Memory B cell (primary cell): Measurements from ENCODE around the gene ACTL8.

Experiments used
- ATAC-seq: fragments of 150-1000 bp; cut with Tn5 transposase; 2 replicates; pipeline ENCODE4 v1.10.0; 2021; ENCODE audit warnings: low read depth, mild to moderate bottlenecking, moderate library complexity
- DNase-seq, 2 donors: peaks; one replicate each; pipeline ENCODE4 v3.0.0; 2022; ENCODE audit warnings: low spot score in 2 of 2
- H3K27ac Mint-ChIP-seq: one replicate; pipeline ENCODE4 v1.8.0; 2022; ENCODE audit warnings: mild to moderate bottlenecking, moderate library complexity, mixed read lengths
- H3K27me3 Mint-ChIP-seq: one replicate; pipeline ENCODE4 v1.8.0; 2022; ENCODE audit warnings: mixed read lengths
- H3K36me3 Mint-ChIP-seq: one replicate; pipeline ENCODE4 v1.8.0; 2022; ENCODE audit warnings: mild to moderate bottlenecking, mixed read lengths
- H3K4me1 Mint-ChIP-seq: one replicate; pipeline ENCODE4 v1.8.0; 2022; ENCODE audit warnings: mixed read lengths
- H3K4me3 Mint-ChIP-seq: one replicate; pipeline ENCODE4 v1.8.0; 2022; ENCODE audit warnings: mild to moderate bottlenecking, moderate library complexity, mixed read lengths
- H3K9me3 Mint-ChIP-seq: one replicate; pipeline ENCODE4 v1.8.0; 2022; ENCODE audit warnings: mixed read lengths

ACTL8 gene, protein sequence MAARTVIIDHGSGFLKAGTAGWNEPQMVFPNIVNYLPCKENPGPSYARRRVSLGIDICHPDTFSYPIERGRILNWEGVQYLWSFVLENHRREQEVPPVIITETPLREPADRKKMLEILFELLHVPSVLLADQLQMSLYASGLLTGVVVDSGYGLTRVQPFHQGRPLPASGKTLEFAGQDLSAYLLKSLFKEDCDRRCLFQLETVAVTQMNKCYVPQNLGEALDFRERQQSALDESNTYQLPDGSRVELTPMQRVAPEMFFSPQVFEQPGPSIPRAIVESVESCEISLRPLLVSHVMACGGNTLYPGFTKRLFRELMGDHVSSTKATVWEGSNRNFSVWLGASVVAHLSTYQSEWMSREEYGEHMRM

DNA sequence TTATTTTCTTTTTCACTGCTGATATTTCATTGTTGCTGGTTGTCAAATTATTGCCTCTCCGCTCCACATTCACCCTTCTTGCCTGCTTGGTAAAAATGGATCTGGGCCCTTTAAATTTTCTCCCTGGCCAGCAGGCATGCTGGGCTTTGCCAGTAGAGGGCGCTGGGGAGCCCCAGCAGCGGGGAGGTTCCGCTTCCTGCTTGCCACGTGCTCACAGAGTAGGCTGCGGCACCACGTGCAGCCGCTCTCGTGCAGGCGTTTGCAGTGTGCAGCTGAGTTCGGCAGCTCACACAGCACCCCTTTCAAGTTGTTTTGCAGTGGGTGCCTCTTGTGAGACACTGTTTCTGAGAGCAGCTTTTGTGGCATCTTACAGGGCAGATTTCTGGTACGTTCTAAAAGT lies at the start of gene ACTL8:
Gene ACTL8, plus strand, starts transcription at position 214 of the 400 bp plus-strand sequence. CDS start 67,676 bp downstream, outside the sequence.
- DNase-seq (no peak), ATAC-seq (no peak)
- Mint-ChIP-seq H3K36me3 (peaks cover 8% of the 10 kb centered on the region), H3K4me3 (no peak within 1 kb of the TSS), H3K27ac (no peak within 1 kb of the TSS), H3K4me1 (no peaks in the 10 kb centered on the region), H3K27me3 (peaks cover 5% of the 10 kb centered on the region), H3K9me3 (peaks cover 26% of the 10 kb centered on the region)

DNA sequence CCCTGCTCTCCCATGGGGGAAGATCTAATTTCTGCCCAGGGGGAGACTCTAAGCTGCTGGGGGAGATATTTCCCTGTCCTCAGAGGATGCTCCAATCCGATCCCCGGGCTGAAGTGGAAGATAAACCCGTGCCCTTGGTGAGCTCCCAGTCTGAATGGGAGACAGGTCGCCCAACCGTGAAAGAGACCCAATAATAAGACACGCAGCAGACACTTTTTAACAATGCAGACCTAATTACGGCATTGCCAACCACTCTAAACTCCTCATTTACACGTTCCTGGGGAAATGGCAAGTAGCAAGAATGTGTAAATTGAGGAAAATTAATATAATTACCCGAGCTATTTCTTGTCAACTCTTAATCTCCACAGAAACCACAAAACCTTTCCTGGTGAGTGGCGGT lies 48.7 kb upstream of the ACTL8 start:
- no peak for ATAC-seq
- H3K27ac Mint-ChIP-seq = no peak overlapping the region
- H3K36me3 Mint-ChIP-seq = no peaks in the 10 kb centered on the region
- H3K4me1 Mint-ChIP-seq = no peaks in the 10 kb centered on the region
- DNase-seq = no peak
- peaks cover 8% of the 10 kb centered on the region for H3K27me3 Mint-ChIP-seq
- H3K9me3 Mint-ChIP-seq = no peaks in the 10 kb centered on the region
- H3K4me3 Mint-ChIP-seq = no peak overlapping the region

DNA sequence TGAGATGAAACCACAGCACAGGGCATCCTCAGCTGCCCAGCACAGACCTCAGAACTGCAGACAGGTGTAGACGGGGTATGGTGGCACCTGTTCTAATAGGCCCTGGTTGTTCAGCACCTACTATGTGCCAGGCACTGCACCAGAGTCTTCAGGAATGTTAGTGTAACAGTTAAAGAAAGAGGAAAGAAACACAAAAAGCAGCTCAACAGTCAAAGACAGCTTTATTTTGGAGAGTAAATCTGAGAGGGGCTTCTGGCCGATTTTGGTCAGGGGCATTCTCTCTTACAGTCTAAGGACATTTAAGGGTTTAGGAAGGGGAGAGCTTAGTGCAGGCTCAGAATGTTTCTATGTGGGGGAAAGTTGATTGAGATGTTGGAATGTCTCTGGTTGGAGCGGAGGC lies 45.2 kb upstream of the ACTL8 start:
- Mint-ChIP-seq H3K9me3 (no peaks in the 10 kb centered on the region), H3K4me1 (no peaks in the 10 kb centered on the region), H3K4me3 (no peak overlapping the region), H3K27ac (no peak overlapping the region), H3K27me3 (peaks cover 10% of the 10 kb centered on the region), H3K36me3 (no peaks in the 10 kb centered on the region)
- ATAC-seq (no peak), DNase-seq (no peak)

DNA sequence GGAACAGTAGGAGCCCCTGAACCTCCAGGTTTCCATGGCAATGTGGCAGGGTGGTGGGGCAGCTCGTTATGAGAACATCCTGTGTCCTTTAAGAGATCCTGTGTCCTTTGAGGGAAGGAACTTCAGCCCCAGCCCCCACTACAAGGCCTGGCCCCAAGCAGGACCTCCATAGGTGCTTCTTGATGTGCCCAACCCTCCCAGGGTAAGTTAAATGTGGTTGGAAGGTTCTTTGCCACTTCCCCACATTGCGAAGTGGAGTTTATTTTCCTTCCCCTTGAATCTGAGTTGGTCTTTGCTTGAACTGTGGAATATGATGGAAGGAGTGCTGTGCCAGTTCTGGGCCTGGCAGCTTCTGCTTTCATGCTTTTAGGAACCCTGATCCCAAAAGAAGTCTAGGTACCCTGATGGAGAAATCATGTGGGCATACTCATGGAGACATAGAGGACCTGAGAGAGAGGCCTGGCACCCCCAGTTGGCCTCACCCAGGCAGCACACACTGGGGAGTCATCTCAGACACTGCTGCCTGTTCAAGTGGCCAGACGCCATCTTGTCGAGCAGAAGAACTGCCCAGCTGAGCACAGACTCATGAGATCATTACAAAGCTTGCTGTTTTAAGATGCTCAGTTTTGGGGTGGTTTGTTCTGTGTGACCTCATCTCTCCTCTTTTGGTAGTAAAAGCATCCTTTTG lies 44.1 kb upstream of the ACTL8 start:
- Mint-ChIP-seq H3K27ac (no peak overlapping the region), H3K36me3 (no peaks in the 10 kb centered on the region), H3K4me1 (no peaks in the 10 kb centered on the region), H3K9me3 (no peaks in the 10 kb centered on the region), H3K27me3 (peaks cover 9% of the 10 kb centered on the region), H3K4me3 (no peak overlapping the region)
- no peak for DNase-seq
- ATAC-seq = no peak

DNA sequence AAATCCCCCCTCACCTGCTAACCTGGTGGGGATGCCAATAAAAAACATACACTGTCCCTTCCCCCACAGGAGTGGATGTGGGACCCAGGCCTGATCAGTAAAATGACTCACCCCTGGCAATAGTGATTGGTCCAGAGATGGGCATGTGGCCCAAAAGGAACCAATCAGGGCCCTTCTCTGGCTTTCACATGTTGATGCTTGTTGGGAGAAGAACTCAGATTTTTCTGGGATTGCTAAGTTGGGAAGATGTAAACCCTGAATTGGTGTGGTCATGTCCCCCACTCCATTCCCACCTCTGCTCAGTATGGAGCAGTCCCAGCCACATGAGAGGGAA lies 43.6 kb upstream of the ACTL8 start:
- Mint-ChIP-seq H3K27ac (no peak overlapping the region), H3K36me3 (no peaks in the 10 kb centered on the region), H3K4me1 (no peaks in the 10 kb centered on the region), H3K27me3 (peaks cover 10% of the 10 kb centered on the region), H3K9me3 (no peaks in the 10 kb centered on the region), H3K4me3 (no peak overlapping the region)
- DNase-seq (no peak), ATAC-seq (no peak)

DNA sequence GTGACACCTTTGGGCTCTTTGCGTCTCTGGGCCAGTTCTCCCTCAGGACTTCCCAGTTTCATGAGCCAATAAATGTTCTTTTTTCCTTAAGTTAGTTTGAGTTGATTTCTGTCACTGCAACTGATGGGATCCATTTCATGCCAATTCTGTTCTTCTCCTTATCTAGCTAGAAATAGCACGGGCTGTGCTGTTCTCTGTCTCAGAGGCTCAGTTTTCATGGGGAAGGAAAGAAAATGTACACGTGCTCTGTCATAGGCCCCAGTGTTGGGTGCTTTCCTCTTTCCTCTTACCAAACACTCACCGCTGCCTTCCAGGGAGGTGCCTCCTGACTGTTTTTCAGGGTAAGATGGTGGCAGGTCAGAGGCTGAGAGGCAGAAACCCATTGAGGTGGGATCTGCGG lies 43.2 kb upstream of the ACTL8 start:
- Mint-ChIP-seq H3K4me1 (no peaks in the 10 kb centered on the region), H3K4me3 (no peak overlapping the region), H3K27me3 (peaks cover 12% of the 10 kb centered on the region), H3K9me3 (no peaks in the 10 kb centered on the region), H3K27ac (no peak overlapping the region), H3K36me3 (no peaks in the 10 kb centered on the region)
- DNase-seq (no peak), ATAC-seq (no peak)

DNA sequence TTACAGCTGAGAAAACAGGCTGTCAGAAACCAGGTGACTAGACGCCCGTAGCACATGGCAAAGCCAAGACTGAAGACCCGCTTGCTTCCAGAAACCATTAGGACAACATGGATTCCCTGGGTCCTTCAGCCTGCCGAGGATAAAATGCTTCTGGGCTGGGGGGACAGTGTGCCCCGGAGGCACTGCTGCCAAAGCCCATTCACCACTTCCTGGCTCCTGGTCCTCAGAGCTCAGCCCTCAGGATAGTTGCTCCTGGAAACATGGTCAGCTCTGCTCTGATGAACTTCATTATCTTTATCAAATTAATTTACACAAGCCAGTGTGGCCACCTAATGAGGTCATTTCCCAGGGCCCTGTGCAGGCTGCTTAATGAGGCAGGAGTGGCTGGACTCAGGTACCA lies 41.1 kb upstream of the ACTL8 start:
- Mint-ChIP-seq H3K36me3 (no peaks in the 10 kb centered on the region), H3K4me1 (no peaks in the 10 kb centered on the region)

DNA sequence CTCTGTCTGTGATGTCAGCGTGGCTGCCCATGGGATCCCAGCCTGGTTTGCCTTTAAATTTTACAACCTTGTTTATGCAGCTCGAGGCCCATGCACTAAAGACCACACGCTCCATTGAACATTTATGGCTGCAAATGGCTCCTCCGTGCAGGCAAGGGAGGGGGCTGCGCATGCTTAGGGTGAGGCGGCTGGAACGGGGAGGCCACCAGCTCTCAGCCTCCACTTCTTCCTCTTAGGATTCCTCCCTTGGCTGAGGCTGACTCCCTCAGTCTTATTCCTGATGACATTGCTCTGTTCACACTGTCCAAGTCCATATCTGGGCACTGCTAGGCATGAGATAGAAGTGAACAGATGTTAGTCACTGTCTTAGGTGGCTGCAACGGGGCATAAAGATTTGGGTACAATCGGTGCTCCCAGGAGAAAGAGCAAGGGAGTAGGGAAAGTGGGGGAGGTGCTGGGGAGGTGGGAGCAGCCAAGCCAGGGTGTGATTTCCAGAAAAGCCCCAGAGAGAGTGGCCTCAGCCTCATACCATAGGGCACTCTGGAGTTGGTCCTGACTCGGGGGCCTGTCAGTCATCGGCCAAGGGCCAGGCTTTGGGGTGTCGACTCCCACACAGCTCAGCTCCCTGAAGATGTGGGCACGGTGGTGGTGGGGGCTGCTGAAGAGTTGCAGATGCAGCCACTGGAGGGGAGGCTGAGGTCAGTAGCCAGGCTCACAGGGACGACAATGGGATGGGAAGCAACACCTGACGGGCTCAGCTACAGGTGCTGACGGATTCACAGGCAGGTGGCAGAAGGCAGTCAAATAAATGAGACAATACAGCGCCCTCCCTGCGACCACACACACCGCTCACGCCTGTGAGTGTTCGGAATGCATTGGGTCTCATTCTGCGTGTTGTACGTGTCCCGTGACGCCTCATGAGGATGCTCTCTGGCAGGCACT lies 37.3 kb upstream of the ACTL8 start:
- Mint-ChIP-seq H3K36me3 (no peaks in the 10 kb centered on the region), H3K4me1 (no peaks in the 10 kb centered on the region), H3K27me3 (peaks cover 13% of the 10 kb centered on the region), H3K9me3 (no peaks in the 10 kb centered on the region), H3K4me3 (no peak overlapping the region), H3K27ac (no peak overlapping the region)
- DNase-seq (no peak), ATAC-seq (no peak)

More for the DNA sequence above, 41.1 kb upstream of the ACTL8 start:
- Mint-ChIP-seq H3K4me3 (no peak overlapping the region), H3K9me3 (no peaks in the 10 kb centered on the region), H3K27me3 (peaks cover 9% of the 10 kb centered on the region), H3K27ac (no peak overlapping the region)
- no peak for DNase-seq
- no peak for ATAC-seq

DNA sequence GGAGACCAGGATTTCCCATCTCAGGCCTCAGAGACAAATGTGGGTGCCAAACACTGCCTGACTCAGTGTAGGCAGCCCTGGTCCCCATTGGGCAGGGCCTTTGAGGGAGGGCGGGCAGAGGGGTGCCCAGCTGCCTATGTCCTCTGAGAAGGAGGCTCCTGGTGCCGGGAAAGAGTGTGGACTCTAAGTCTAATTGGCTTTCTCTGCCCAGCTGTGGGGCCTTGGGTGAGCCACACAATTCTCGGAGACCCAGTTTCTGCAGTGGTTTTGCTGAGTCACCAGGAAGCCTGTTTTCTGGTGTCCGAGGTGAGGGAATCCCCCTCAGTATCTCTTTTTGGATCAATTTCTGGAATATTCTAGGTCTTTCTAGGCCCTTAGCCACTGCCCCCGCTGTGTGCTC lies 35.3 kb upstream of the ACTL8 start:
- no peak overlapping the region for H3K27ac Mint-ChIP-seq
- ATAC-seq = no peak

DNA sequence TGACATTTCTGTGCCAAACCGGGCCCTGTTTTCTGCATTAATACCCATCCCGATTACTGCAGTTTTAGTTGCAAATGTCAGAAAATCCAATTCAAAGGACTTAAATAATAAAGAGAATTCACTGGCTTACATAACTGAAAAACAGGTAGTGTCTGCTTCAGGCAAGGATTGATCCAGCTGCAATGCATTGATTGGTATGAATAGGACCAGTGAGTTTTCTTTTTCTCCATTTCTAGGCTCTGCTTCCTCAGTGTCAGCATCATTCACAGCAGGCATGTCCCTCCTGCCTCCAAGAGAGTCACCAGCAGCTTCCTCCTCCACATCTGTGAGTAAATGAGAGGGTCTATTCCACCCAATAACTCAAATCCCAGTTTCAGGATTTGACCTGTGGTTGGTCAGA lies 33.7 kb upstream of the ACTL8 start:
- ATAC-seq = no peak
- H3K4me1 Mint-ChIP-seq = no peaks in the 10 kb centered on the region
- peaks cover 12% of the 10 kb centered on the region for H3K27me3 Mint-ChIP-seq
- H3K9me3 Mint-ChIP-seq = no peaks in the 10 kb centered on the region
- no peaks in the 10 kb centered on the region for H3K36me3 Mint-ChIP-seq
- H3K27ac Mint-ChIP-seq = no peak overlapping the region
- no peak for DNase-seq
- H3K4me3 Mint-ChIP-seq = no peak overlapping the region

More for the DNA sequence above, 35.3 kb upstream of the ACTL8 start:
- Mint-ChIP-seq H3K4me1 (no peaks in the 10 kb centered on the region), H3K9me3 (no peaks in the 10 kb centered on the region), H3K36me3 (no peaks in the 10 kb centered on the region), H3K27me3 (peaks cover 13% of the 10 kb centered on the region), H3K4me3 (no peak overlapping the region)
- no peak for DNase-seq

DNA sequence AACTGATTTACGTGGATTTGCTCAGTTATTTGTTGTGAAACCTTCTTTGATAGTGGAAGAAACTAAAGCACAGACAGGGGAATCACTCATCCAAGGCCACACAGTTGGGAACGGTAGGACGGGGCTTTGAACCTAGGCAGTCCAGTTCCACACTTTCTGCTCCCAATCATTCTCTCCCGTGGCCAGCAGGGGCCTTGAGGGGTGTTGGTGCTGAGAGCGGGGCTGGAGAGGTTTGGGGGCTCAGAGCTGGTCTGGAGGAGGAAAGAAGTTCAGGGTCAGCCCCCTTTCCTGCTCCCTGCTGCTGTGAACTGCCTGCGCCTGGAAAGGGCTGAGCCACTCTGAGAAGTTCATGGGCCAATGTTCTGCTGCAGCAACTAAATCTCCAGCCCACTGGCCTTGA lies 31.4 kb upstream of the ACTL8 start:
- Mint-ChIP-seq H3K36me3 (peaks cover 4% of the 10 kb centered on the region), H3K9me3 (peaks cover 4% of the 10 kb centered on the region), H3K4me3 (no peak overlapping the region), H3K27ac (no peak overlapping the region), H3K27me3 (peaks cover 9% of the 10 kb centered on the region), H3K4me1 (no peaks in the 10 kb centered on the region)
- ATAC-seq = no peak
- no peak for DNase-seq

DNA sequence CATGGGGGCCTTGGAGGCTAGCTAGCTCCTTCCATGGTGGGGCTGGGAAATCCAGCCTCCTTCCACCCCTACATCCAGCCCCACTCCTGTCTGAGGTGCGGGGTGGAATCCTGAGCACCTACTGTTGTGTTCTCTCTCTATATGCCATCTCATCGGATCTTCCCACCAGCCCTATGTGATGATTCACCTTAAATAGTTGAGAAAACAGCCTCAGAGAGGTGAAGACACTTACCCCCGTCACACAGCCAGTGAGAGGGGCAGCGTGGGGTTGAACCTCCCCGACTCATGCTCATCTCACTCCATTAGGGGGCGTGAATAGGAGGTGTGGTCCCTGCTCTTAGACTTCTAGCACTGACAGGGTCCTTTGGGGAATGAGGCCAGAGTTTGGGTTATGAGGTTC lies 31.0 kb upstream of the ACTL8 start:
- Mint-ChIP-seq H3K4me1 (no peaks in the 10 kb centered on the region), H3K9me3 (peaks cover 4% of the 10 kb centered on the region), H3K27ac (no peak overlapping the region), H3K4me3 (no peak overlapping the region), H3K27me3 (peaks cover 9% of the 10 kb centered on the region), H3K36me3 (peaks cover 5% of the 10 kb centered on the region)
- ATAC-seq = no peak
- DNase-seq = no peak

DNA sequence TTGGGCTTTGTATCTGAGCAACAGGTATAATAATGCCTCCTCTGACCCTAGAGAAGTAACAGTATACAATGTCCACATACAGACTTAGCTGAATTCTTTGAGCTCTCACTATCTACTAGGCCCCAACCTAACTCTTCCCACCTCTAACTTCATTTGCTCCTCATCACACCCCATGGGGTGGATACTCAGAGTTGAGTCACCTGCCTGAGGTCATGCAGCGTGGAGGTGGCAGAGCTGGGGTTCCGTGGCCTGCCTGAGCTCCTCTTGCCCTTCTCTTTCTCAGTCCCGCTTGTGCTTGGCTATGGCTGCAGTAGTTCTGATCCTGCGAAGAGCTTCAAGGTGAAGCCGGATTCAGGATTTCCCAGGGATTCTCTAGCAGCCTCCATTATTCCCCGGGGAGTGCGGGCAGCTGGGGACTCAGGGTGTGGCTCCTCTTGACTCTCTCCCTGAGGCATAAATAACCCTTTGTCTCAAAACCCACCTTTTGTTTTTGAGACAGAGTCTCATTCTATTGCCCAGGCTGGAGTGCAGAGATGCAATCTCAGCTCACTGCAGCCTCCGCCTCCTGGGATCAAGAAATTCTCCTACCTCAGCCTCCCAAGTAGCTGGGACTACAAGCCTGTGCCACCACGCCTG lies 29.9 kb upstream of the ACTL8 start:
- H3K27me3 Mint-ChIP-seq = peaks cover 8% of the 10 kb centered on the region
- H3K4me1 Mint-ChIP-seq = no peaks in the 10 kb centered on the region
- H3K4me3 Mint-ChIP-seq = no peak overlapping the region
- DNase-seq (no peak), ATAC-seq (no peak)
- H3K9me3 Mint-ChIP-seq = peaks cover 4% of the 10 kb centered on the region
- peaks cover 5% of the 10 kb centered on the region for H3K36me3 Mint-ChIP-seq
- H3K27ac Mint-ChIP-seq = no peak overlapping the region
